Measurements from ENCODE around the gene MAF. TPM values are rescaled to one million over a fixed set of nuclear protein-coding genes. Genes with fewer than 3 reads are reported as not detected.
A peak's percentile ranks its signal among the peaks of the same experiment; 100 is the strongest.

Gene MAF
- total RNA-seq, 1 donor from 2014 or later, result 60.0 TPM

GRCh38 chr16:79642652-79643051 lies 42.1 kb upstream of the MAF start:
- no peak for TF ChIP-seq CTCF (IDR thresholded peaks at IDR 0.05)
- Histone ChIP-seq H3K9me3 (no peaks in the 10 kb centered on the region), H3K4me1 (peaks cover 11% of the 10 kb centered on the region), H3K4me3 (no peak overlapping the region), H3K36me3 (no peaks in the 10 kb centered on the region), H3K27me3 (ENCODE audit: low read depth) (no peaks in the 10 kb centered on the region), H3K27ac (no peak overlapping the region)
- no peak for DNase-seq
- ATAC-seq, result no peak
- intact Hi-C loops (cut with DNase I), result no loop called here

GRCh38 chr16:79640513-79641360 lies 40.2 kb upstream of the MAF start:
- ATAC-seq (peak in 1 of 2 donors; percentile 29), DNase-seq (no peak)
- Histone ChIP-seq H3K36me3 (no peaks in the 10 kb centered on the region), H3K9me3 (no peaks in the 10 kb centered on the region), H3K27ac (no peak overlapping the region), H3K4me3 (no peak overlapping the region), H3K27me3 (ENCODE audit: low read depth) (no peaks in the 10 kb centered on the region), H3K4me1 (peaks cover 11% of the 10 kb centered on the region)
- no peak for TF ChIP-seq CTCF (IDR thresholded peaks at IDR 0.05)
- intact Hi-C loops (cut with DNase I), result no loop called here

- ATAC-seq, result no peak
- H3K4me3 ChIP-seq, result no peak overlapping the region
- H3K27ac ChIP-seq, result no peak overlapping the region
- no peaks in the 10 kb centered on the region for H3K27me3 ChIP-seq (ENCODE audit: low read depth)
- H3K4me1 ChIP-seq, result peaks cover 11% of the 10 kb centered on the region
- intact Hi-C loops (cut with DNase I), result no loop called here
- no peaks in the 10 kb centered on the region for H3K36me3 ChIP-seq
- H3K9me3 ChIP-seq, result no peaks in the 10 kb centered on the region
- no peak for DNase-seq
- TF ChIP-seq CTCF (IDR thresholded peaks at IDR 0.05), result no peak
Observed at GRCh38 chr16:79639576-79640311, 39.2 kb upstream of the MAF start.

GRCh38 chr16:79638386-79638785 lies 37.8 kb upstream of the MAF start:
- intact Hi-C loops (cut with DNase I), result no loop called here
- H3K9me3 ChIP-seq, result no peaks in the 10 kb centered on the region
- no peak overlapping the region for H3K4me3 ChIP-seq
- peaks cover 11% of the 10 kb centered on the region for H3K4me1 ChIP-seq
- no peaks in the 10 kb centered on the region for H3K36me3 ChIP-seq
- H3K27ac ChIP-seq, result no peak overlapping the region
- ATAC-seq, result no peak
- no peak for TF ChIP-seq CTCF (IDR thresholded peaks at IDR 0.05)
- DNase-seq, result no peak
- no peaks in the 10 kb centered on the region for H3K27me3 ChIP-seq (ENCODE audit: low read depth)

GRCh38 chr16:79635488-79635887 lies 35.0 kb upstream of the MAF start:
- Histone ChIP-seq H3K27me3 (ENCODE audit: low read depth) (no peaks in the 10 kb centered on the region), H3K4me1 (peaks cover 4% of the 10 kb centered on the region), H3K27ac (no peak overlapping the region), H3K4me3 (no peak overlapping the region), H3K9me3 (no peaks in the 10 kb centered on the region), H3K36me3 (no peaks in the 10 kb centered on the region)
- no peak for DNase-seq
- intact Hi-C loops (cut with DNase I), result no loop called here
- ATAC-seq, result no peak
- no peak for TF ChIP-seq CTCF (IDR thresholded peaks at IDR 0.05)

All from lower lobe of right lung (tissue), 2 donors.